ES-I3 (cell line): ENCODE data around the gene NELFA.
"Not testable (repeated sequence)": the region's sequence is repeated elsewhere in the genome, so short reads cannot be mapped to it uniquely, and the experiment has no call there.

Experiments used
- H3K36me3 ChIP-seq: 2 replicates; pipeline ENCODE4 v1.6.1; 2013; ENCODE audit warnings: mild to moderate bottlenecking, low read length, control low read depth, moderate library complexity; ENCODE audit not compliant: insufficient read depth
- H3K4me1 ChIP-seq: 2 replicates; pipeline ENCODE4 v1.6.1; 2013; ENCODE audit warnings: mild to moderate bottlenecking, control low read depth, low read length; ENCODE audit not compliant: insufficient read depth
- H3K9ac ChIP-seq: 2 replicates; pipeline ENCODE4 v1.6.1; 2013; ENCODE audit warnings: low read depth, mild to moderate bottlenecking, low read length, moderate library complexity
- H3K9me3 ChIP-seq: 2 replicates; pipeline ENCODE4 v1.6.1; 2013; ENCODE audit warnings: mild to moderate bottlenecking, low read length, moderate library complexity; ENCODE audit not compliant: control insufficient read depth, insufficient read depth

The NELFA gene

DNA sequence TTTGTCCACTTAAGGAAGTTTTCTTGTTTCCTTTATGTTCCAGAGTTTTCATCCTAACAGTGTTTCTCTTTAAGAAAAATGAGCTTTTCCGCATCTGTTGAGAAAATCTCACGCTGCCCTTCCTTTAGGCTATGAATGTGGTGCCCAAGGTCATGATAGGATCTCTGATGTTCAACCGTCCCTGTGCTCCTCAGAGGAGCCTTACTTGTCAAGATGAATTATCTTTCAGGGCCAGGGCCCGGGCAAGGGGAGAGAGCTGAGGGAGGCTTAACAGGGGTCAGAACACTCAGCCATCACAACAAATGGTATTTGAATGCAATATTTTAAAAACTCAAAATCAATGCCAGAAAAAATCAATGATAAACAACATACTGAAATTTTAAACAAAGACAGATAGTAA is 6.2 kb upstream of the NELFA start:
- H3K9me3 ChIP-seq: no peaks in the 10 kb centered on the region
- no peak overlapping the region for H3K9ac ChIP-seq
- H3K36me3 ChIP-seq: no peaks in the 10 kb centered on the region
- no peaks in the 10 kb centered on the region for H3K4me1 ChIP-seq

DNA sequence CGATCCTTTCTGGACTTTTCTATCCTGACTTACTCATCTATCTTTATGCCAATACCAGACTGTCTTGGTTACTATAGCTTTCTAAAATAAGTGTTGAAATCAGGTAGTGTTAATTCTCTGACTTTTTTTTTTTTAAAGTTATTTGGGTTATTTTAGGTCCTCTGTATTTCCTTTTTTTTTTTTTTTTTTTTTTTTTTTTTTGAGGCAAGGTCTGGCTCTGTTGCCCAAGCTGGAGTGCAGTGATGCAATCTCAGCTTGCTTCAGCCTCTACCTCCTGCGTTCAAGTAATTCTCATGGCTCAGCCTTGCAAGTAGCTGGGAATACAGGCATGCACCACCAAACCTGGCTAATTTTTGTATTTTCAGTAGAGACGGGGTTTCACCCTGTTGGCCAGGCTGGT is 2.8 kb upstream of the NELFA start:
- Histone ChIP-seq H3K4me1 (0 out of 2 replicates have a peak, but pooled peaks cover 2% of the 10 kb centered on the region), H3K9ac (no peak overlapping the region), H3K9me3 (no peaks in the 10 kb centered on the region), H3K36me3 (no peaks in the 10 kb centered on the region)

DNA sequence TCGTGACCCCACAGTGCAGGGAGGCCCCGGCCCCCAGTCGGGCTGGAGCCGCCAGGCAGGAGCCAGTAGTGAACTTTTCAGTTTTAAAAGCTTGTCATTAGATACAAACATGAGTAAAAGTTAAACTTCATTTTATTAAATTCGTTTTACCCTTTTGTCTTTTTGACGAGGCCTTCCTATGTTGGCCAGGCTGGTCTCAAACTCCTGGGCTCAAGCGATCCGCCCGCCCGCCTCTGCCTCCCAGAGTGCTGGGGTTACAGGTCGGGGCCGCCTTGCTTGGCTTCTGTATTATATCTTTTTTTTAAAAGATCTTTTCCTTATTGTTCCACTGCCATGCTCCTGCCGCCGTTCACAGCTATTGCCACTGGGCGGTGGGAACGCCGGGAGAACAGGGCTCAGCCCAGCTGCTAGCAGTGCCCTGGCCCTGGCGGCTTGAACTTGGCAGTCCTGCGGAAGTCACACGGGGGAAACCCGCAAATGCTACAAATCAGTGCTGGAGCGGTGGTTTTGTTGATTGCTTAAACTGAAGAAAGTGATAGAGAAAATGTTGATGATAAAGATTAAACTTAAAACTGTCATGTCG is 968 bp upstream of the NELFA start:
- Histone ChIP-seq H3K4me1 (0 out of 2 replicates have a peak, but pooled peaks cover 2% of the 10 kb centered on the region), H3K36me3 (no peaks in the 10 kb centered on the region), H3K9ac (peak overlapping the region; percentile 89; the same call in 1 of the 2 replicates), H3K9me3 (no peaks in the 10 kb centered on the region)

DNA sequence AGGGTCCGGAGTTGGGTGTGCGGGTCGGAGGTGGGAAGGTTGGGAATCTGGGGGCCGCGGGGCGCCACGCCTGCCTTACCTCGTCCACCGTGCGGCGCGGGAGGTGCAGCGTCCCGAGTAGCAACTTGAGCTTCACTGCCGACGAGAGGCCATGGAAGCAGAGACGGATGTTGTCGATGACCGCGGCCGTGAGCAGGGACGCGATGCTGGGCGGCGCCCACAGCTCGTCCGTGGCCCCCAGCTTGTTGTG is 178 bp downstream of the NELFA start:
- Histone ChIP-seq H3K9ac (peak overlapping the region; percentile 89), H3K4me1 (0 out of 2 replicates have a peak, but pooled peaks cover 2% of the 10 kb centered on the region), H3K9me3 (no peaks in the 10 kb centered on the region), H3K36me3 (no peaks in the 10 kb centered on the region)

DNA sequence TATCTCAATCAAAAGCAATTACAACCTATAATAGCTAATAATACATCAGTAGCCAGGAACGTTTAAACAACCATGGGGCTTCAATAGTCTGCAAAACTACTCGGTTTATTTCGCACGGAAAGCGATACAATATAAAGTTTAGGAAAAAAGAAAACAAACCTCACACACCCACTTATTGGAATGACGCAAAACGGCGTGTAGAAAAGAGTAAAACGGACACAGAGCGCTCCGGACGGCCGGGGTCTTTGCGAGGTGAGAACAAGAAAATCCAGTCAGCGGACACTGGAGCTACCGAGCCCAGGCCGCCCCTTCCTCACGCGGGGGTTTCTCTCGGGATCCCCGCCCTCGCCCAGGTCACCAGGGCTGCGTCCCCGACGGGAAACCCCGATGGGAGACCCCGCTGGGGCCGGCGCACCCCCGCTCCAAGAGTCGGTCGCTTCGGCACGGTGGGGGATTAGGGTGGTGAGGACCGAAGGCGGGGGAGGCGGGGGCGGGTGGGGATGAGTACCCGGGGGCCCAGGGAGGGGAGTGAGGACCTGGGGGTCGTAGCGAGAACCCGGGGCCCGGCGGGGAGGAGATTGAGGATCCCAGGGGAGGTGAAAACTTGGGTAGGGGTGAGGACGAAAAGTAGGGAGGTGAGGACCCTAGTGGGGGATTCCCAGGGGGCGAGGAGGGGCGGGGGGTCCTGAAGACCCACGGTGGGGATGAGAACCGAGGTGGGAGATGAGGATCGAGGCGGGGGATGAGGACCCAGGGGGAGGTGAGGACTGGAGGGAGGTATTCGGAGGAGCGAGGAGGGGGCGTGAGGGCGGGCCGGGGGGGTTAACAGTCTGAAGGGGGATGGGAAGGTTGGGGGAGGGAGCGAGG is 737 bp downstream of the NELFA start:
- Histone ChIP-seq H3K4me1 (0 out of 2 replicates have a peak, but pooled peaks cover 2% of the 10 kb centered on the region), H3K9ac (peak overlapping the region; percentile 89), H3K9me3 (no peaks in the 10 kb centered on the region), H3K36me3 (no peaks in the 10 kb centered on the region)

DNA sequence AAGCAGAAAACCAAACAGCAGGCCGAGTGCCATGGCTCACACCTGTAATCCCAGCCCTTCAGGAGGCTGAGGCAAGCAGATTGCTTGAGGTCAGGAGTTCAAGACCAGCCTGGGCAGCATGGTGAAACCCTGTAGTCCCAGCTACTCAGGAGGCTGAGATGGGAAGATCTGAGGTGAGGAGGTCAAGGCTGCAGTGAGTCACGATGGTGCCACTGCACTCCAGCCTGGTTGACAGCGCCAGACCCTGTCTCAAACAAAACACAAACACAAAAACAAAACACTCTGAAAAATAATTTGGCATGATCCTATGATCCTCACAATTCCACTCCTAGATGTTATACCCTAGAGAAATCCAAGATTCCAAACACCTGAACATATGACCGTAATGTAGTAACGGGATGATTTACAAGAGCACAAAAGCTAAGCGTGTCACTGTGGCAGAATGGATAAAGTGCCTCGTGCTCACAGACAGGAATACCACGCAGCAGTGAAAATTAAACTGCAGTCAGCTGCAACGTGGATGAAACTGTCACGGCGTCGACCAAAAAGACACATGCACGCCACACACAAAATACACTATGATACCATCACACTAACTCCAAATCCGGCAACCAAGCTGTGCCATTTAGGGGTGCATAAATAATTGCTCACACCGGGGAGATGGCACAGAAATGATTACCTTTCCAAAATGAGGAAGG is 1.7 kb downstream of the NELFA start:
- Histone ChIP-seq H3K4me1 (0 out of 2 replicates have a peak, but pooled peaks cover 2% of the 10 kb centered on the region), H3K9me3 (no peaks in the 10 kb centered on the region), H3K9ac (no peak overlapping the region; the same call in 1 of the 2 replicates), H3K36me3 (no peaks in the 10 kb centered on the region)

DNA sequence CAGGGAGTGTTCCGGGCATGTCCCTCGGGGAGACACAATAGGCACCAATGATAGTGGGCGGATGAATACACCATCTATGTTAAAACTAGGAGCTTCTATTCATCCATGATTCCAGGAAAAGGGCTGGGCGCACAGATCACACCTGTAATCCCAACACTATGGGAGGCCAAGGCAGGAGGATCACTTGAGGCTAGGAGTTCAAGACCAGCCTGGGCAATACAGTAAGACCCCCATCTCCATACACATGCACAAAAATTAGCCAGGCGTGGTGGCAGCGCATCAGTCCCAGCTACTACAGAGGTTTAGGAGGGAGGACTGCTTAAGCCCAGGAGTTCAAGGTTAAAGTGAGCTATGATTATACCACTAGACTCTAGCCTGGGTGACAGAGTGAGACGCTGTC is 2.4 kb downstream of the NELFA start:
- Histone ChIP-seq H3K36me3 (no peaks in the 10 kb centered on the region), H3K9me3 (no peaks in the 10 kb centered on the region), H3K4me1 (0 out of 2 replicates have a peak, but pooled peaks cover 2% of the 10 kb centered on the region), H3K9ac (no peak overlapping the region)

DNA sequence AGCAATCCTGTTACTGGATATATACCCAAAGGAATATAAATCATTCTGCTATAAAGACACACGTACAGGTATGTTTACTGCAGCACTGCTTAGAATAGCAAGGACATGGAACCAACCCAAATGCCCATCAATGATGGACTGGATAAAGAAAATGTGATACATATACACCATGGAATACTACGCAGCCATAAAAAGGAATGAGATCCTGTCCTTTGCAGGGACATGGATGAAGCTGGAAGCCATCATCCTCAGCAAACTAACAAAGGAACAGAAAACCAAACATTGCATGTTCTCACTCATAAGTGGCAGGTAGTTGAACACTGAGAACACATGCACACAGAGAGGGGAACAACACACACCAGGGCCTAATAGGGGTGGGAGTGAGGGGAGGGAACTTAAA is 5.4 kb downstream of the NELFA start:
- H3K4me1 ChIP-seq, H3K36me3 ChIP-seq, H3K9me3 ChIP-seq, H3K9ac ChIP-seq: not testable (repeated sequence)

DNA sequence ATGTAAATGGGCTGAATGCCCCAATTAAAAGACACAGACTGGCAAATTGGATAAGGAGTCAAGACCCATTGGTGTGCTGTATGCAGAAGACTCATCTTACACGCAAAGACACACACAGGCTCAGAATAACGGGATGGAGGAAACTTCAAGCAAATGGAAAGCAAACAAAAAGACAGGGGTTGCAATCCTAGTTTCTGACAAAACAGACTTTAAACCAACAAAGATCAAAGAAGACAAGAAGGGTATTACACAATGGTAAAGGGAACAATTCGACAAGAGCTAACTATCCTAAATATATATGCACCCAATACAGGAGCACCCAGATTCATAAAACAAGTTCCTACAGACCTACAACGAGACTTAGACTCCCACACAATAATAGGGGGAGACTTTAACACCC is 9.5 kb downstream of the NELFA start:
- H3K9me3 ChIP-seq, H3K36me3 ChIP-seq, H3K9ac ChIP-seq, H3K4me1 ChIP-seq: not testable (repeated sequence)

DNA sequence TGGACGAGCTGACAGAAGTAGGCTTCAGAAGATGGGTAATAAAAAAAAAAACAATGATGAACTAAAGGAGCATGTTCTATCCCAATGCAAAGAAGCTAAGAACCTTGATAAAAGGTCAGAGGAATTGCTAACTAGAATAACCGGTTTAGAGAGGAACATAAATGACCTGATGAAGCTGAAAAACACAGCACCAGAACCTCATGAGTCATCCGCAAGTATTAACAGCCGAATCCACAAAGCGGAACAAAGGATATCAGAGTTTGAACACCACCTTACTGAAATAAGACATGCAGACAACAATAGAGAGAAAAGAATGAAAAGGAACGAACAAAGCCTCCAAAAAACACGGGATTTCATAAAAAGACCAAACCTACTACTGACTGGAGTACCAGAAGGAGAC is 10.5 kb downstream of the NELFA start:
- Histone ChIP-seq H3K9ac (no peak overlapping the region), H3K4me1 (no peaks in the 10 kb centered on the region), H3K9me3 (peaks cover 2% of the 10 kb centered on the region; the same call in 1 of the 2 replicates), H3K36me3 (no peaks in the 10 kb centered on the region)

DNA sequence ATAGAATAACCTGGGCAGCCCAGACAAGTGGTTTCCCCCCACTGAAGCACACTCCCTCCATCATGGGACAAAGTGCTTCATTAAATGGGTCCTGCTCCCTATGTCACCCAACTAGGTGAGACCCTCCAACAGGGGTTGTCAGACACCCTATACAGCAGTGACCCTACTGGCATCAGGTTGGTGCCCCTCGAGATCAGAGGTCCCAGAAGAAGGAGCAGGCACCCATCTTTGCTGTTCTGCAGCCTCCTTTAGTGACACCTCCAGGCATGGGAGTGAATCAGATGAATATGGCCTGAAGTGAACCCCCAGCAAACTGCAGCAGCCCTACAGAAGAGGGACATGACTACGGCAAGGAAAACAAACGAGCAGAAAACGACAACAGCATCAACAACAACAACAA is 11.1 kb downstream of the NELFA start:
- H3K4me1 ChIP-seq: no peaks in the 10 kb centered on the region
- no peaks in the 10 kb centered on the region for H3K36me3 ChIP-seq
- H3K9ac ChIP-seq: no peak overlapping the region
- peaks cover 2% of the 10 kb centered on the region; the same call in 1 of the 2 replicates for H3K9me3 ChIP-seq

DNA sequence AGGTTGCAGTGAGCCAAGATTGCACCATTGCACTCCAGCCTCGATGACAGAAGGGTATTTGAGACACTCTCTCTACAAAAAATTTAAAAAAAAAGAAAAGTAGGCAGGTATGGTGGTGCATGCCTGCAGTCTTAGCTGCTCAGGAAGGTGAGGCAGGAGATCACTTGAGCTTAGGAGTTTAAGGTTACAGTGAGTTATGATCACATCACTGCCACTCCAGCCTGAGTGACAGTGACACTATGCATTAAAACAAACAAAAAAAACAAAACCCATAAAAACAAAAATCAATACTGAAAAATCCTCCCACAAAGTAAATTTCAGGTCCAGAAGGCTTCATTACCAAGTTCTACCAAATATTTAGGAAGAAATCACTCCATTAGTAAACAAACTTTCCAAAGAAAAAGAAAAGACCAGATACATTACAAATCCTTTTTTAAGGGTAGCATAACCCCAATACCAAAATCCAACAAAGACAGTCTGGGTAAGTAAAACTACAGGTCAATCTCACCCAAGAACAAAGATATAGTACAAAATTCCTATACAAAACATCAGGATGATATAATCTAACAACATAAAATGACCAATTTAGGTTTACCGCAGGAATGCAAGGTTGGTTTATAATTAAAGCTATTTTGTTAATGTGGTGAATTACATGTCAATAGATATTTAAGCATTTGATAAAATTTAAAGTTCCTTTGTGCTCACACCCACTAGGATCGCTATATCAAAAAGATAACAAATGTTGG is 11.7 kb downstream of the NELFA start:
- H3K36me3 ChIP-seq: no peaks in the 10 kb centered on the region
- H3K4me1 ChIP-seq: no peaks in the 10 kb centered on the region; the same call in 1 of the 2 replicates
- H3K9ac ChIP-seq: no peak overlapping the region
- H3K9me3 ChIP-seq: peaks cover 2% of the 10 kb centered on the region; the same call in 1 of the 2 replicates

DNA sequence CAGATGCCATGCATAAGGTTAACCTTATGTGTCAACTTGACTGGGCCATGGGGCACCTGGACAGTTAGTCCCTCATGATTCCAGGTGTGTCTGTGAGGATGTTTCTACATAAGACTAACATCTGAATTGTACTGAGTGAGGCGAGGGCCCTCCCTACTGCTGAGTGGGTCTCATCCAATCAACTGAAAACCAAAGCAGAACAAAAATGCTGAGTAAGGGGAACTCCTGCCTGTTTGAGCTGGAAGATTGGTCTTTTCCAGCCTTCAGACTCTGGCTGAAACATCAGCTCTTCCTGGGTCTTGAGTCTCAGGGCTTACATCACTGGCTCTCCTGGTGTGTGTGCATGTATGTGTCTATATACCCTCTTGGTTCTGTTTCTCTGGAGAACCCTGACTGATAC is 13.8 kb downstream of the NELFA start:
- H3K4me1 ChIP-seq: no peaks in the 10 kb centered on the region; the same call in 1 of the 2 replicates
- peaks cover 2% of the 10 kb centered on the region; the same call in 1 of the 2 replicates for H3K9me3 ChIP-seq
- no peak overlapping the region for H3K9ac ChIP-seq
- H3K36me3 ChIP-seq: peaks cover 5% of the 10 kb centered on the region; the same call in 1 of the 2 replicates
